H1 (cell line): ENCODE results near the gene LEPR. TPM values are rescaled to one million over a fixed set of nuclear protein-coding genes. Genes with fewer than 3 reads are reported as not detected.

ENCODE experiments used
- EZH2 ChIP-seq: fragments of 200-600 bp; sonication (generic); IDR thresholded peaks from 2 replicates; pipeline ENCODE4 v1.7.1; 2012; ENCODE audit warnings: low read depth, mild to moderate bottlenecking, moderate library complexity, low read length, inconsistent platforms; ENCODE audit not compliant: severe bottlenecking
- MAX ChIP-seq: IDR thresholded peaks from 2 replicates; pipeline ENCODE4 v1.6.1; 2012; ENCODE audit warnings: inconsistent platforms
- RAD21 ChIP-seq, 2 experiments: IDR thresholded peaks in 1 of 2; conservative IDR thresholded peaks in 1 of 2; 2 replicates each; pipeline ENCODE4 v1.6.1; 2011; ENCODE audit warnings: low read depth in 2 of 2, low read length in 2 of 2, improper control_type of control experiment in 1 of 2, inconsistent platforms in 1 of 2, mild to moderate bottlenecking in 1 of 2, moderate library complexity in 1 of 2
- RBBP5 ChIP-seq: IDR thresholded peaks from 2 replicates; pipeline ENCODE4 v1.7.1; 2012; ENCODE audit warnings: low read depth, mild to moderate bottlenecking, inconsistent platforms, low read length, moderate library complexity, borderline replicate concordance
- polyA plus RNA-seq, 7 experiments: library from polyadenylated mRNA; depleted of rRNA in 3 of 7; stranded (reverse) in 5 of 7; unstranded in 2 of 7; fragments of >200 nt in 5 of 7; fragments of 200-250 nt in 2 of 7; gene quantifications; 1 replicate in 5 of 7; 2 replicates in 1 of 7; 4 replicates in 1 of 7; pipeline versions ENCODE4 v1.2.1 to v1.2.3, GENCODE V29; 2011 to 2013; ENCODE audit warnings: missing spikeins in 2 of 7, mixed read lengths in 2 of 7
- total RNA-seq: library from RNA; stranded (reverse); fragmentation: NEBNext Ultra II Directional; extraction: Animal tissue kit (Norgen Biotek cat#: 25700); gene quantifications from 2 replicates; pipeline ENCODE4 v1.2.1, GENCODE V29; 2021

Gene LEPR
- total and polyA plus RNA-seq, 2 of the 8 experiments (the other 6 are each of a cell fraction or from before 2014, with no cell fraction given): 1.3 to 3.9 TPM

DNA sequence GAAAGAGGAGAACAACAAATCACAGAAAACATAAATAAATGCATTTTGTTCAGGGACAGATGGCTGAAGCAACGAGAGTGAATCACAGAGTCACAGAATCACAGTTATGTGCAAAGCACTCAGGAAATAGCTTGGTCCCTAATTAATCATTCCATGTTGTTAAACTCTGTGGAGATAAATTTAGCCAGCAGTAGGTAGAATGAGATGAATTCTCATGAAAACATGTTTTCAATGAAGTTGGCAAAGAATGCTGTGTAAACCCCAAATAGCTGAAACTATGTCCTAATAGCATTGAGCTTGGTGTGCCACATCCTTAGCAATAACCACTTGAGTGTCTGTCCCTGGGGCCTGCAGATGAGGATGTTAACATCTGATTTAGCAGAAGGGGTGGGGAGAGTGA is 20.4 kb downstream of the LEPR start (continued):
- TF ChIP-seq RAD21 (IDR thresholded peaks at IDR 0.05 in 1 of 2, conservative IDR thresholded peaks at IDR 0.05 in 1 of 2; ENCODE audit: low read depth in 2 of 2, low read length in 2 of 2) (no peak), MAX (no peak), RBBP5 (no peak), EZH2 (no peak)
